RWPE2 (cell line): ENCODE data around the gene CT83.
A peak's percentile ranks its signal among the peaks of the same experiment; 100 is the strongest.

Experiments
- ATAC-seq: fragments of 200-7000 bp; cut with Tn5 transposase; 3 replicates; pipeline ENCODE4 v1.9.1; 2021; ENCODE audit warnings: low read depth
- DNase-seq: peaks from one replicate; pipeline ENCODE4 v3.0.0-alpha.2; 2020; ENCODE audit warnings: low spot score
- H3K27ac ChIP-seq: fragments of 450-650 bp; 2 replicates; pipeline ENCODE4 v1.5.1; 2017; ENCODE audit warnings: mild to moderate bottlenecking; ENCODE audit not compliant: poor library complexity, severe bottlenecking
- H3K27me3 ChIP-seq: fragments of 250-450 bp; sonication (Bioruptor Pico); 2 replicates; pipeline ENCODE4 v1.5.1; 2021; ENCODE audit warnings: mild to moderate bottlenecking, moderate library complexity; ENCODE audit not compliant: insufficient read depth, poor library complexity, severe bottlenecking
- H3K36me3 ChIP-seq: fragments of 250-450 bp; sonication (Bioruptor Pico); 2 replicates; pipeline ENCODE4 v1.5.1; 2020; ENCODE audit warnings: low read depth, mild to moderate bottlenecking, moderate library complexity
- H3K4me1 ChIP-seq: fragments of 250-450 bp; sonication (Bioruptor Pico); 2 replicates; pipeline ENCODE4 v1.5.1; 2021; ENCODE audit warnings: mild to moderate bottlenecking, moderate library complexity; ENCODE audit not compliant: insufficient read depth, poor library complexity, severe bottlenecking
- H3K4me3 ChIP-seq: fragments of 250-450 bp; sonication (Bioruptor Pico); 2 replicates; pipeline ENCODE4 v1.5.1; 2021; ENCODE audit warnings: mild to moderate bottlenecking, moderate library complexity; ENCODE audit not compliant: severe bottlenecking
- H3K9me3 ChIP-seq: fragments of 250-450 bp; sonication (Bioruptor Pico); 2 replicates; pipeline ENCODE4 v1.5.1; 2021; ENCODE audit warnings: mild to moderate bottlenecking, moderate library complexity; ENCODE audit not compliant: severe bottlenecking
- TF ChIP-seq, protein P1 (sequence below): fragments of 450-650 bp; IDR thresholded peaks from one replicate; pipeline ENCODE4 v1.5.1; 2017; ENCODE audit warnings: mild to moderate bottlenecking, moderate library complexity; ENCODE audit not compliant: poor library complexity, severe bottlenecking

The CT83 gene, protein sequence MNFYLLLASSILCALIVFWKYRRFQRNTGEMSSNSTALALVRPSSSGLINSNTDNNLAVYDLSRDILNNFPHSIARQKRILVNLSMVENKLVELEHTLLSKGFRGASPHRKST

DNA sequence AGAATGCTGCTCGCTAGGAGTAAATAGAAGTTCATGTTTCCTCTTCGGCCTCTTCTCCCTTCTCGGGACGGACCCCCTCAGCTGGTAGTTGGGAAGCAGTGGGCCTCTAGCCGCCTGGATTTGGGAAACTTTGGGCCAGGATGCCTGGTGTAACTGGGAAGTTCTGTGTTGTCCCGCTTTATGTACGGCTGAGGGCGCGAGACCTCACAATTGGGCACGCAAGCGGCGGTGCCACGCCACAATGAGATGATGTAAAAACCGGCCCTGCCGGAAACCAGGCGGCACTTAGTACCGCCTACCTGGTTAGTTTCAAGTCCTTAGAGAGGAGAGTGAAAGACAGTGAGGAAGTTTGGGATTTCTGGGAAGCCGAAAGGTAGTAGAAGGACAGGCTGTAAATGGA, at the start of gene CT83:
CT83 (minus strand) TSS at position 155 of the 400 bp plus-strand sequence; CDS start at position 35, 120 bp downstream.
- H3K4me1 ChIP-seq = no peaks in the 10 kb centered on the region
- H3K36me3 ChIP-seq = no peaks in the 10 kb centered on the region
- H3K27me3 ChIP-seq = no peaks in the 10 kb centered on the region
- H3K9me3 ChIP-seq = no peaks in the 10 kb centered on the region
- ATAC-seq (no peak), DNase-seq (no peak)
- H3K27ac ChIP-seq = no peak within 1 kb of the TSS
- TF ChIP-seq, protein P1, sequence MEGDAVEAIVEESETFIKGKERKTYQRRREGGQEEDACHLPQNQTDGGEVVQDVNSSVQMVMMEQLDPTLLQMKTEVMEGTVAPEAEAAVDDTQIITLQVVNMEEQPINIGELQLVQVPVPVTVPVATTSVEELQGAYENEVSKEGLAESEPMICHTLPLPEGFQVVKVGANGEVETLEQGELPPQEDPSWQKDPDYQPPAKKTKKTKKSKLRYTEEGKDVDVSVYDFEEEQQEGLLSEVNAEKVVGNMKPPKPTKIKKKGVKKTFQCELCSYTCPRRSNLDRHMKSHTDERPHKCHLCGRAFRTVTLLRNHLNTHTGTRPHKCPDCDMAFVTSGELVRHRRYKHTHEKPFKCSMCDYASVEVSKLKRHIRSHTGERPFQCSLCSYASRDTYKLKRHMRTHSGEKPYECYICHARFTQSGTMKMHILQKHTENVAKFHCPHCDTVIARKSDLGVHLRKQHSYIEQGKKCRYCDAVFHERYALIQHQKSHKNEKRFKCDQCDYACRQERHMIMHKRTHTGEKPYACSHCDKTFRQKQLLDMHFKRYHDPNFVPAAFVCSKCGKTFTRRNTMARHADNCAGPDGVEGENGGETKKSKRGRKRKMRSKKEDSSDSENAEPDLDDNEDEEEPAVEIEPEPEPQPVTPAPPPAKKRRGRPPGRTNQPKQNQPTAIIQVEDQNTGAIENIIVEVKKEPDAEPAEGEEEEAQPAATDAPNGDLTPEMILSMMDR = no peak
- no peak within 1 kb of the TSS for H3K4me3 ChIP-seq

DNA sequence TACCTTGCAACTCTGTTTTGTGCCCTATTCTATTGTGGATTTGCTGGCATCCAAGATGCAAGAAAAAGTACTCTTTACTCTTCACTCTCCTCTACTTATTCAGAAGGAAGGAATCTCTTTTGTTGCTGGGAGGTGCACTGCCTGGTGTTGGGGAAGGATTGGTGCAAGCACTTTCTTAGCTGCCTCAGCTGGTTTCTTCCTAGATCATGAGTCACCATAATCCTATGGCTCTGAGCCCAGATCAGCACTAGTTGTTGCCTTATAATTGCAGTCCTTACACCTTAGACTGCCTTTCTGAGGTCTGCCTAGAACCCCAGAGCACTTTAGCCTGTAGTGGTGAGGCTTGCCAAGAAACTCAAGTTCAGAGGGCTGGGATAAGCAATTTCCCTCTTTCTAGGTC, 37.0 kb upstream of the CT83 start:
- Histone ChIP-seq H3K27me3 (no peaks in the 10 kb centered on the region), H3K4me3 (no peak overlapping the region), H3K4me1 (no peaks in the 10 kb centered on the region), H3K9me3 (no peaks in the 10 kb centered on the region), H3K36me3 (no peaks in the 10 kb centered on the region), H3K27ac (no peak overlapping the region)
- TF ChIP-seq, protein P1 = no peak
- ATAC-seq (peak; percentile 88), DNase-seq (no peak)

DNA sequence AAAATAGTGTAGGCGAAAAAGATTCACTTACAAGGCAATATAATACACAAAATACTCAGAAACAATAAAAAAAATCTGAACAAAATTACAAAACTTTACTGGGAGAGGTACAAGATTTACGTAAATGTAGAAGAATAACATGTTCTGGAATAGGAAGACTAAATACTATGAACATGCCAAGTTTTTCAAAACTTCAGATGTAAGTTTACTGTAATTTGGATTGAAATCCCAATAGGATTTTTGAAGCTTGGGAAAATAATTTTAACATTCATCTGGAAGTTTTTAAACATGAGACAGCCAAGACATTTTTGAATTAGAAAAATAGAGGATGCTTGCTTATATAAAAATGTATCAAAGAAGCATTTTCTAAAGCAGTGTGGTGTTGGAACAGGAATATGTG, 30.5 kb upstream of the CT83 start:
- Histone ChIP-seq H3K27me3 (no peaks in the 10 kb centered on the region), H3K27ac (no peak overlapping the region), H3K4me3 (no peak overlapping the region), H3K36me3 (no peaks in the 10 kb centered on the region), H3K4me1 (no peaks in the 10 kb centered on the region), H3K9me3 (no peaks in the 10 kb centered on the region)
- TF ChIP-seq, protein P1 = no peak
- no peak for DNase-seq
- ATAC-seq = no peak

DNA sequence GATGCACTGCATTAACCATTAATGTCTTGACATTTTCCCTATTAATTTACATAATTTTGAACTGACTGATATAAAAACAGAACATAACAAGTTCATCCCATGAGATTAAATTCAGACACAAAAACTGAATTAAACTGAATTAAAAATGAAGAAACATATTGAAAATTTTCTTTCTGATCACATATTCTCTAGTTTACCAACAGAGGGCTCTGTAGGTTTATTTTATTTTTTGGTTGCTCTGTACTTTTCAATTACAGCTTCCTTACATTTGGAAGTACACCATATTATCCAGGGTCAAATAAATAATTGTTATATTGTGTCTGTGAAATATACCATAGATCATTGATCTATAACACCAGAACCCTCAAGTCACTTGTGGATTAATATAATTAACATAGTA, 27.3 kb upstream of the CT83 start:
- TF ChIP-seq, protein P1 = peak; percentile 34
- Histone ChIP-seq H3K27ac (no peak overlapping the region), H3K4me3 (no peak overlapping the region), H3K36me3 (no peaks in the 10 kb centered on the region), H3K4me1 (no peaks in the 10 kb centered on the region), H3K9me3 (no peaks in the 10 kb centered on the region), H3K27me3 (no peaks in the 10 kb centered on the region)
- no peak for DNase-seq
- ATAC-seq = no peak

DNA sequence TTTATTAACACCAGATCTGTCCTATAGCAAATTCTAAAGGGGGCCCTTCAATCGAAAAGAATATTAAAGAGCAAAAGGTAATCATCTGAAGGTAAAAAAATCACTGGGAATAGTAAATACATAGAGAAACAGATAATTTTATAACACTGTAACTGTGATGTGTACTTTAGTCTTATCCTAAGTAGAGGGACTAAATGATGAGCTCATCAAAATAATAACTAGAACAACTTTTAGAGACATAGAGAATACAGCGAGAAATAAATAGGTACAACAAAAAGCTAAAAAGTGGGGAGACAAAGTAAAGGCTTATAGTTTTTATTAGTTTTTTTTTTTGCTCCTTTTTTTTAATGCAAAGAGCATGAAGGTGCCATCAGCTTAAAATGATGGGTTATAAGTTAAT, 17.3 kb upstream of the CT83 start:
- no peak for DNase-seq

More for the DNA sequence above, 17.3 kb upstream of the CT83 start:
- no peak for ATAC-seq
- Histone ChIP-seq H3K36me3 (no peaks in the 10 kb centered on the region), H3K27ac (no peak overlapping the region), H3K27me3 (no peaks in the 10 kb centered on the region), H3K4me3 (no peak overlapping the region), H3K9me3 (no peaks in the 10 kb centered on the region), H3K4me1 (no peaks in the 10 kb centered on the region)
- TF ChIP-seq, protein P1 = no peak
